ENCODE results near the gene HDAC9.

DNA sequence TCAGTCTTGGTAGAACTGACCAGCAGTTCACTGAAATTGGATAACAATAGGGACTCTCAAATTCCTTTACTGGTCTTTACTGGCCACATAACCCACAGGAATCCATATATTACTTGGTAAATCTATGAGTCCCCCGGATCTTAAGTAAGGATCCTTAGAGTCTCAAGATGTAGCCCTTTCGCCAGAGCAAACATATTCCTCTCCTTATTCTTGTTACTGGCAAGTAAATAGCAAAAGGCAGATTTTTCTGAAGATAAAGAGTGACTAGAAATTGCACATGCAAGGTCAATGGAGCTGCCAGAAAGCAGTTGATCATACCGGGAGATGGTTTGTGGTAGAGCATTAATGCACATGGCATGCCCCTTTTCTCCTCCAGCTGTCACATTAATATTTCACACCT is 283.0 kb downstream of the HDAC9 start:
- TF ChIP-seq EP300 (IDR thresholded peaks at IDR 0.05), result no peak
- no peak for TF ChIP-seq POLR2AphosphoS5 (IDR thresholded peaks at IDR 0.05)
- no peak for TF ChIP-seq POLR2A (IDR thresholded peaks at IDR 0.05)
- TF ChIP-seq, protein P1, sequence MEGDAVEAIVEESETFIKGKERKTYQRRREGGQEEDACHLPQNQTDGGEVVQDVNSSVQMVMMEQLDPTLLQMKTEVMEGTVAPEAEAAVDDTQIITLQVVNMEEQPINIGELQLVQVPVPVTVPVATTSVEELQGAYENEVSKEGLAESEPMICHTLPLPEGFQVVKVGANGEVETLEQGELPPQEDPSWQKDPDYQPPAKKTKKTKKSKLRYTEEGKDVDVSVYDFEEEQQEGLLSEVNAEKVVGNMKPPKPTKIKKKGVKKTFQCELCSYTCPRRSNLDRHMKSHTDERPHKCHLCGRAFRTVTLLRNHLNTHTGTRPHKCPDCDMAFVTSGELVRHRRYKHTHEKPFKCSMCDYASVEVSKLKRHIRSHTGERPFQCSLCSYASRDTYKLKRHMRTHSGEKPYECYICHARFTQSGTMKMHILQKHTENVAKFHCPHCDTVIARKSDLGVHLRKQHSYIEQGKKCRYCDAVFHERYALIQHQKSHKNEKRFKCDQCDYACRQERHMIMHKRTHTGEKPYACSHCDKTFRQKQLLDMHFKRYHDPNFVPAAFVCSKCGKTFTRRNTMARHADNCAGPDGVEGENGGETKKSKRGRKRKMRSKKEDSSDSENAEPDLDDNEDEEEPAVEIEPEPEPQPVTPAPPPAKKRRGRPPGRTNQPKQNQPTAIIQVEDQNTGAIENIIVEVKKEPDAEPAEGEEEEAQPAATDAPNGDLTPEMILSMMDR (IDR thresholded peaks at IDR 0.05), result no peak

Data from gastroesophageal sphincter (tissue), 3 donors.